Thyroid gland (tissue), 4 donors: ENCODE results near the gene LRFN2.

Experiments
- POLR2A ChIP-seq, 2 donors: fragments of 450-650 bp; IDR thresholded peaks; one replicate each; pipeline ENCODE4 v1.6.1; 2017; ENCODE audit warnings: antibody characterized with exemption in 2 of 2, mild to moderate bottlenecking in 2 of 2, moderate library complexity in 1 of 2
- TF ChIP-seq, protein P1 (sequence below), 6 experiments: fragments of 200-600 bp in 3 of 6; fragments of 450-650 bp in 3 of 6; sonication (generic) in 3 of 6; IDR thresholded peaks; one replicate each; pipeline ENCODE4 v1.5.1; 2016 to 2019; ENCODE audit warnings: antibody characterized with exemption in 6 of 6, mild to moderate bottlenecking in 2 of 6, inconsistent platforms in 1 of 6, moderate library complexity in 1 of 6

DNA sequence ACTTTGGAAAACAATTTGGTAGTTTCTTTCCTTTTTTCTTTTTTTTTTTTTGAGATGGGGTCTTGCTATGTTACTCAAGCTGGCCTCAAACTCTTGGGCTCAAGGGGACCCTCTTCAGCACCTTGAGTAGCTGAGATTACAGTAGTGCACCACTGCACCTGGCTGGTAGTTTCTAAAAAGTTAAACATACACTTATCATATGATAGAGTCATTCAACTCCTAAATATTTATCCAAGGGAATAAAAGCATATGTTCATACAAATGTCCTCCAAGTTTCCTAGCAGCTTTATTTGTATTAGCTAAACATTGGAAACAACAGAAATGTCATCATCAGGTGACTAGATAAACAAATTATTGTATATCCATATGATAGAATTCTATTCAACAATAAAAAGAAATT is 213.9 kb downstream of the LRFN2 start:
- no peak for TF ChIP-seq POLR2A (IDR thresholded peaks at IDR 0.05)
- TF ChIP-seq, protein P1, sequence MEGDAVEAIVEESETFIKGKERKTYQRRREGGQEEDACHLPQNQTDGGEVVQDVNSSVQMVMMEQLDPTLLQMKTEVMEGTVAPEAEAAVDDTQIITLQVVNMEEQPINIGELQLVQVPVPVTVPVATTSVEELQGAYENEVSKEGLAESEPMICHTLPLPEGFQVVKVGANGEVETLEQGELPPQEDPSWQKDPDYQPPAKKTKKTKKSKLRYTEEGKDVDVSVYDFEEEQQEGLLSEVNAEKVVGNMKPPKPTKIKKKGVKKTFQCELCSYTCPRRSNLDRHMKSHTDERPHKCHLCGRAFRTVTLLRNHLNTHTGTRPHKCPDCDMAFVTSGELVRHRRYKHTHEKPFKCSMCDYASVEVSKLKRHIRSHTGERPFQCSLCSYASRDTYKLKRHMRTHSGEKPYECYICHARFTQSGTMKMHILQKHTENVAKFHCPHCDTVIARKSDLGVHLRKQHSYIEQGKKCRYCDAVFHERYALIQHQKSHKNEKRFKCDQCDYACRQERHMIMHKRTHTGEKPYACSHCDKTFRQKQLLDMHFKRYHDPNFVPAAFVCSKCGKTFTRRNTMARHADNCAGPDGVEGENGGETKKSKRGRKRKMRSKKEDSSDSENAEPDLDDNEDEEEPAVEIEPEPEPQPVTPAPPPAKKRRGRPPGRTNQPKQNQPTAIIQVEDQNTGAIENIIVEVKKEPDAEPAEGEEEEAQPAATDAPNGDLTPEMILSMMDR (IDR thresholded peaks at IDR 0.05) = no peak
